HFFc6 (cell line): ENCODE measurements around the gene TUBA4B. TPM values are rescaled to one million over a fixed set of nuclear protein-coding genes. Genes with fewer than 3 reads are reported as not detected.
A peak's percentile ranks its signal among the peaks of the same experiment; 100 is the strongest.

Source experiments
- DNase-seq: peaks from one replicate; pipeline ENCODE4 v3.0.0-alpha.2; 2018
- H3K27ac Mint-ChIP-seq: 2 replicates; pipeline ENCODE4 v1.8.0; 2020; ENCODE audit warnings: mild to moderate bottlenecking, mixed read lengths
- H3K27me3 Mint-ChIP-seq: 2 replicates; pipeline ENCODE4 v1.8.0; 2021; ENCODE audit warnings: mild to moderate bottlenecking, moderate library complexity, mixed read lengths; ENCODE audit not compliant: insufficient read depth
- H3K36me3 Mint-ChIP-seq: 2 replicates; pipeline ENCODE4 v1.8.0; 2021; ENCODE audit warnings: low read depth, mixed read lengths
- H3K4me1 Mint-ChIP-seq: 2 replicates; pipeline ENCODE4 v1.8.0; 2020; ENCODE audit warnings: low read depth, mixed read lengths
- H3K4me3 Mint-ChIP-seq: 2 replicates; pipeline ENCODE4 v1.8.0; 2020; ENCODE audit warnings: mild to moderate bottlenecking, moderate library complexity, mixed read lengths
- H3K9me3 Mint-ChIP-seq: 2 replicates; pipeline ENCODE4 v1.8.0; 2020; ENCODE audit warnings: mild to moderate bottlenecking, mixed read lengths
- total RNA-seq, 6 experiments: library from RNA; stranded (reverse); fragmentation: NEBNext Ultra II Directional; extraction: Animal tissue kit (Norgen Biotek cat#: 25700); gene quantifications; 2 replicates in 1 of 6; 3 replicates in 5 of 6; pipeline ENCODE4 v1.2.3, GENCODE V29; 2021
- TF ChIP-seq, protein P1 (sequence below): fragments of 200-600 bp; sonication (generic); IDR thresholded peaks from 2 replicates; pipeline ENCODE4 v1.5.0; 2021; ENCODE audit warnings: antibody characterized with exemption, mild to moderate bottlenecking

Gene TUBA4B
- total RNA-seq, 6 experiments from 2014 or later = not detected

GRCh38 chr2:219298759-219299371, 45.8 kb downstream of the TUBA4B start:
- peaks cover 6% of the 10 kb centered on the region for H3K4me1 Mint-ChIP-seq
- no peak overlapping the region for H3K4me3 Mint-ChIP-seq
- no peaks in the 10 kb centered on the region for H3K36me3 Mint-ChIP-seq
- peaks cover 6% of the 10 kb centered on the region for H3K27me3 Mint-ChIP-seq
- no peaks in the 10 kb centered on the region for H3K9me3 Mint-ChIP-seq
- TF ChIP-seq, protein P1, sequence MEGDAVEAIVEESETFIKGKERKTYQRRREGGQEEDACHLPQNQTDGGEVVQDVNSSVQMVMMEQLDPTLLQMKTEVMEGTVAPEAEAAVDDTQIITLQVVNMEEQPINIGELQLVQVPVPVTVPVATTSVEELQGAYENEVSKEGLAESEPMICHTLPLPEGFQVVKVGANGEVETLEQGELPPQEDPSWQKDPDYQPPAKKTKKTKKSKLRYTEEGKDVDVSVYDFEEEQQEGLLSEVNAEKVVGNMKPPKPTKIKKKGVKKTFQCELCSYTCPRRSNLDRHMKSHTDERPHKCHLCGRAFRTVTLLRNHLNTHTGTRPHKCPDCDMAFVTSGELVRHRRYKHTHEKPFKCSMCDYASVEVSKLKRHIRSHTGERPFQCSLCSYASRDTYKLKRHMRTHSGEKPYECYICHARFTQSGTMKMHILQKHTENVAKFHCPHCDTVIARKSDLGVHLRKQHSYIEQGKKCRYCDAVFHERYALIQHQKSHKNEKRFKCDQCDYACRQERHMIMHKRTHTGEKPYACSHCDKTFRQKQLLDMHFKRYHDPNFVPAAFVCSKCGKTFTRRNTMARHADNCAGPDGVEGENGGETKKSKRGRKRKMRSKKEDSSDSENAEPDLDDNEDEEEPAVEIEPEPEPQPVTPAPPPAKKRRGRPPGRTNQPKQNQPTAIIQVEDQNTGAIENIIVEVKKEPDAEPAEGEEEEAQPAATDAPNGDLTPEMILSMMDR = peak; percentile 98
- DNase-seq = peak; percentile 59
- no peak overlapping the region for H3K27ac Mint-ChIP-seq

DNA sequence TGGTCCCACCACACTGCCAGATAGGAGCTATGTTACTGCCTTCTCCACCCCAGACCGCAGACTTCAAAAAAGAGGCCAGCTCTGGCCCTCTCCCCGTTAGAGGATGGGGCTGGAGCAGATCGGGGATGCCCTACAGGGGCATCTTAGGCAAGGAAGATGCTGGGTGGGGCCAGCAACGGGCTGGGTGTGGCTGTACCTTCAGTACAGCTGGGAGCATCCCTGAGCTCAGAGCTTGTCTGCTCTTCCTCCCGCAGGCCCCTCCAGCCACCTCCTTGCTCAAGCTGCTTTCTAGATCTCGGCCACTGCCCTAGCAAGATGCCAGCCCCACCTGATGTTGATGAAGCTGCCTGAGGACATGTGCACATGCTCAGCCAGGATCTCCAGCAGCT, 46.3 kb downstream of the TUBA4B start:
- Mint-ChIP-seq H3K4me3 (no peak overlapping the region), H3K4me1 (peaks cover 2% of the 10 kb centered on the region), H3K9me3 (no peaks in the 10 kb centered on the region), H3K27ac (no peak overlapping the region), H3K36me3 (no peaks in the 10 kb centered on the region), H3K27me3 (peaks cover 4% of the 10 kb centered on the region)
- TF ChIP-seq, protein P1 = no peak
- no peak for DNase-seq

DNA sequence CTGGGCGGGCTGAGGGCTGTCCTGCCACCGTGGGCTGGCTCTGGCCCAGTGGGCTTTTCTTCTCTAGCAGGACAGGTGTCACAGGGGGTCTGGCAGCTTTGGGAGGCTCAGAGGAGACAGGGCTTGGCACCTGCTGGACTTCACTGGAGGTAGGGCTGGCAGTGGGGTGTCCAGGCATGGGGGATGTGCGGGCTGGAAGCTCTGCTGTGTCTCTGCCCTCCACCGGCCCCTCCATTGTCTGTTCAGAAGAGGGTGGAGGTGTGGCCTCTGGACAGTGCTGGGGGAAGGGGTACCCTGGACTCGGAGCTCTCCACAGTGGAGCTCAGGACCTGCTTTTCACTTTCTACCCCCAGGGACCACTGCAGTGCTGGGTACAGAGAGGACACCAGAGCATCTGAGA, 47.0 kb downstream of the TUBA4B start:
- DNase-seq = no peak
- TF ChIP-seq, protein P1 = no peak
- no peaks in the 10 kb centered on the region for H3K9me3 Mint-ChIP-seq
- H3K4me1 Mint-ChIP-seq = no peaks in the 10 kb centered on the region; the same call in 1 of the 2 replicates
- H3K27ac Mint-ChIP-seq = no peak overlapping the region
- H3K27me3 Mint-ChIP-seq = peaks cover 4% of the 10 kb centered on the region
- no peak overlapping the region for H3K4me3 Mint-ChIP-seq
- H3K36me3 Mint-ChIP-seq = no peaks in the 10 kb centered on the region

GRCh38 chr2:219302412-219302968, 49.4 kb downstream of the TUBA4B start:
- no peaks in the 10 kb centered on the region for H3K36me3 Mint-ChIP-seq
- no peak for DNase-seq
- no peaks in the 10 kb centered on the region for H3K9me3 Mint-ChIP-seq
- TF ChIP-seq, protein P1 = no peak
- H3K4me3 Mint-ChIP-seq = no peak overlapping the region
- no peak overlapping the region for H3K27ac Mint-ChIP-seq
- peaks cover 4% of the 10 kb centered on the region for H3K27me3 Mint-ChIP-seq
- H3K4me1 Mint-ChIP-seq = peaks cover under 1% of the 10 kb centered on the region; the same call in 1 of the 2 replicates

DNA sequence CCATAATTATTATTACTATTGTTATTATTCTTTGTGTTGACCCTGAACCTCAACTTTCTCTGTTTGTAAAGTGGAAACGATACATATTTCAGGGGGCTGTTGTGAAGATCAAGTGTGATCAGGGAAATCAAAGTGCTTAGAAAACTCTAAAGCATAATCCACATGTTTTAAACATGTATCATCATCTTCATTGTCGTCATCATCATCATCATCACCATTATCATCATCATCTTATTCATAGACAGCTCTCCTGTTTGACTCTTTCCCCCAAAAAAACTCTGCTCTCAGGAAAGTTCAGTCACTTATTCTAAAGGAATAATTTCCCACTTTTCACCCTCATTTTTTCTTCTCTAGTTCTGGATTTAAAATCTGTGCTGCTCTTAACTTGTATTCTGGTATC, 51.2 kb downstream of the TUBA4B start:
- TF ChIP-seq, protein P1 = no peak
- Mint-ChIP-seq H3K27ac (no peak overlapping the region), H3K27me3 (peaks cover 8% of the 10 kb centered on the region), H3K36me3 (no peaks in the 10 kb centered on the region), H3K4me1 (peaks cover 14% of the 10 kb centered on the region), H3K4me3 (no peak overlapping the region), H3K9me3 (no peaks in the 10 kb centered on the region)
- no peak for DNase-seq
